DMS79 treated with DMSO at 0.1 percent for 48 hours (cell line): ENCODE results near the gene EPHA2.
"Not testable (repeated sequence)": the region's sequence is repeated elsewhere in the genome, so short reads cannot be mapped to it uniquely, and the experiment has no call there.

ENCODE experiments used
- DNase-seq: peaks from one replicate; lab custom pipeline; 2025; lab: John Stamatoyannopoulos, UW

EPHA2 gene

DNA sequence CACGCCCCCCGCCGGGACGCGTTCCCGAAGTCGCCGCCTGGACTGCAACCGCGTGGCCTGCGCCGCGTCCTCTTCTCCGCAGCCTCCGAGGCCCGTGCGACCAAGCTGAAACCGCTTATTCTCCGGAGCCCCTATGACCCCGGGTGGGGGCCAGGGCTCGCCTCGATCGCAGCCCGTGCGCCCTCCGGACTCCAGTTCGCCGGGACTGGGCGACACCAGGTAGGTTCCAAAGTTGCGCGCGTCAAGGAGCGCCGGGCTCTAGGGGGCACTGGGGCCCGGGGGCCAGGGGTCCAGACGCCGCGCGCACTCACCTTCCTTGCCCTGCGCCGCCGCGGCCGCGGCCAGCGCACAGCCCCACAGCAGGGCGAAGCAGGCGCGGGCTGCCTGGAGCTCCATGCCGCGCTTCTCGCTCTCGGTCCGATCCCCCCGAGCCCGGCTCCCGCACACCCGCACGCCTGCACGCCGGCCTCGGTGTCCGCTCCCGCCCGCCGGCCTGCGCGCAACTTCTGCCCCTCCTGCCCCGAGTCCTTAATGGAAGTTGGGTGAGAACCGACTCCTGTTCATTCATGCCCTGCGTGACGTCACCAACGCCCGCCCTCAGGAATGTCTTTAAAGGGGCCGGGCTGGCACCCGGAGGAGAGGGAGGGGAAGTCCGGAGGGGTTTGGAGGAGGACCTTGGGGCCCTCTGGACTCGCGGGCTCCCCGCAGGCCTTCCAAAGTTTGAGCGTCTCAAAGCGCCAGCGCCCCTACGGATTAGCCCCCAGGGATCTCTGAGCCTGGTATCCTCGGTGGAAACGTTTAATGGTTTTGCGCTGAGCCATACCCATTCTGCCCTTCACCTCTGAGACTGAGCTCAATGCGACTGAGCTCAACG lies at the start of gene EPHA2:
Gene EPHA2, minus strand, starts transcription at position 533 of the 874 bp plus-strand sequence. Its CDS starts 137 bp downstream, at position 396.
- no peak for DNase-seq

DNA sequence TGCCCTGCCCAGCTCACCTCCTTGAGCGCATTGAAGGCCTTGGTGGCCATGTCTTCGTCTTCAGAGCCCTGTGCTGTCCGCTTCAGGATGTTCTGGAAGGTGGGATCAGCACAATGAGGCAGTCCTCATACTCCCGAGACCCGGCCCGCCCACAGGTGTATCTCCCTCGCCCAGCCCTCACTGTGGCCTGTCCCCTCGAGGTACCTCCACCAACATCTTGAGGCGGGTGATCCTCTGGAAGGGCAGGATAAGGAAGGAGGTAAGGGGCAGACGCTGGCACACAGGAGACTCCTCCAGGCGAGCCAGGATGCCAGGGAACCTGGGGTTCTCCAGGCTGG lies 49.4 kb upstream of the EPHA2 start:
- no peak for DNase-seq

DNA sequence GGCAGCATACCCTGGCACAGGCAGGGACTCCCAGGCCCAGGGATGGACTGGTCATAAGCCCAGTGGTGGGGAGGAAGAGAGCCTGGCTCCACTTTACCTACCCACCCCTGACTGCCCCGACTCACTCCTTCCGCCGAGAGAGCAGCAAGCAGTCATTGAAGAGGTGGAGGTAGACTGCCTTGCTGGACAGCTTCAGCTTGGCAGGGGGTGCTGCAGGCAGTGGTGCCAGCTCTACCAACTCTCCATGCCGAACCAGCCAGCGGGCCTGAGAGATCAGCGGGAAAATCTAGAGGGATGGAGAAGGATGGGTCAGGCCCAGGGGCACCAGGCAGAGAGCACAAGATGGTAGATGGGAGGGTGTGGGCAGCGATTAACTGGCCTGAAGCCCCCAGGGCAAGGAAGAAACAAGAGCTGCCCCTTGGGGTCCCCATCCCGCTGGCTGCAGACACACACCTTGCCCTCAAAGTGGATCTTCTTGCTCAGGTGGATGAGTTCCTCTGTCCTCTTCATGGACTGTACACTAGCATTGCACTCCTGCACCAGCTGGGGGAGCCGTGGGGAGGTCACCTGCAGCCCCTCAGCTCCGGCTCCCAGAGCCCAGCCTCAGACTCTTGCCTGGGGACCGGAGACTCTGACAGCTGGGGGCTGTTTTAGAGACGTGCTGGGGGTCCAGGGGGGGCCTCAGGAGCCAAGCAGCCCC lies 48.9 kb upstream of the EPHA2 start:
- DNase-seq = no peak

DNA sequence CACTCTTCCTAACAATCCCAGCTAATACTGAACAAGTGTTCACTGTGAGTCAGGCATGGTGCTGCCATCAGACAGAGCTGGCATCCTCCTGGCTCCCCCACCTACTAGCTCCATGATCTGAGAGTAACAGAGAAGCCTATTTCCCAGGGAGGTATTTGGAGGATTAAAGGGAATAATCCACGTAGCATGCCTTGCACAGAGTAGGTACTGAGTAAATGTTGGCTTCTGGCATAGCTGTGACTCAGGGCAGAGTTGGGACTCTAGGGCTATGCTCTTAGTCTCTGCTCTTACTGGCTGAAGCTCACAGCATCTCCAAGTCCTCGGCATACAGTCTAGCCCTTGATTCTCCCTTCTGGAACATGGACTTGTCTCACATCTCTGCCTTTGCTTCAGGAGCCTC lies 48.3 kb upstream of the EPHA2 start:
- DNase-seq = no peak

DNA sequence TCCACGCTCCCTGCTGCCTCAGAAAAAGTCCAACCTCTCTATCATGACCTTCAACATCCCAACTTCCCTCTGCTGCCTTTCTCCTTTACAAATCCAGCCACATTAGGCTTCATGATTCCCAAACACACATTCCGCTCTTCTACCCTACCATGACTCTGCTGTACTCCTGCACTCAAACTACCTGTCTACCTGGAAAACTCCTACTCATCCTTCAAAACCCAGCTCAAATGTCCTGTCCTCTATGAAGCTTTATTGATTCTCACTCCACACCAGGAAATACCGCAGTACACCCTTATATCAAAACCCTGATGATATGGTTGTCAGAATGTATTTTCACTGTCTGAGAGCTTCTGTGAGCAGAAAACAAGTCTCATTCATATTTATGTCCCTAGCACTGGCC lies 47.7 kb upstream of the EPHA2 start:
- no peak for DNase-seq

DNA sequence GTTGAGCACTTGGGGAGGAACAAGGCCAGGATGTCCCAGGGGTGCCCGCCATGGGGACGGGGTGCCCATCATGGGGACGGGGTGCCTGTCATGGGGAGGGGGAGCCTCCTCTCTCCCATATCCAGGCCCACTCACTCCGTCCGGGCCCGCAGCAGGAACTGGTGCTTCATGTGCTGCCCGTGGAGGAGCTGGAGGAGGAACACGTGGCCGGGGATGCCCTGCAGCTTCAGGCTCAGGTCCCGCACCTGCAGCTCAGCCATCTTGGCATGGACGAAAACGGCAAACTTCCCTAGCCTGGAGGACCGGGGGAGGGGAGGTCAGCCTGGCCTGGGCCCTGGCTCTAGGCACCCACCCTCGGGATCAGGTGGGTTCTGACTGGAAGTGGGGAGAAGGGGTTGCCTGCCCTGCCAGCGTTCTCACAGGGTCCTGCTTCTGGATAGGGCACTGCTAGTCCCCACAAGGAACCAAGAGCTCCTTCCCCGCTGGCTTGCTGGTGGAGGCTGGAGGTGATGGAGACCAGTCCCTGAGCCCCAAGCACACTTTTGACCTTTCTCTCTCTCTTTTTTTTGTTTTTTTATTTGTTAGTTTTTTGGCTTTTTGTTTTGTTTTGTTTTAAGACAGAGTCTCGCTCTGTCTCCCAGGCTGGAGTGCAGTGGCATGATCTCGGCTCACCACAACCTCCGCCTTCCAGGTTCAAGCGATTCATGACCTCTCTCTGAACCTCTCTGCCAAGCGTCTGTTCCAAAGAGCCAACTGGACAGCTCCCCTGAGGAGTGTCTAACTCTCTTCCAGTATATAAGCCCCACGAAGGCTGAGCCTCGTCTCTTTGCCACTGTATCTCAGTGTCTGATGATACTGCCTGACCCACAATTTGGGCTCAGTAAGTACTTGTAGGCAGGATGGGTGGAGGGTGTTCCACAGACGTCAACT lies 46.7 kb upstream of the EPHA2 start:
- no peak for DNase-seq

DNA sequence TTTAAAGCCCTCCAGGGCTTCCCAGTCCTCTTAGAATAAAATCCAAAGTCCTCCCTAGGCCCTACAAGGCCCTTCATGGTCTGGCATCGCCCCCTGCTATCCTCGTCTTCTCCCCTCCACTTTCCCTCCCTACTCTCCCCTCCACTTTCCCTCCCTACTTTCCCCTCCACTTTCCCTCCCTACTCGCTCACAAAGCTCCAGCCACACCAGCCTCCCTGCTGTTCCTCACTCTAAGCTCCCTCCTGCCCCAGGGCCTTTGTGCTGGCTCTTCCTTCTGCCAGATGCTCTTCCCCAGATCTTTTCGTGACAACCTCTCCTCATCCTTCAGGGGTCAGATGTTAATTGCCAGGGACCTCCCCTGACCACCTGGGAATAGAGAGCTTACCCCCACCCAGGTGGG lies 43.8 kb upstream of the EPHA2 start:
- no peak for DNase-seq

DNA sequence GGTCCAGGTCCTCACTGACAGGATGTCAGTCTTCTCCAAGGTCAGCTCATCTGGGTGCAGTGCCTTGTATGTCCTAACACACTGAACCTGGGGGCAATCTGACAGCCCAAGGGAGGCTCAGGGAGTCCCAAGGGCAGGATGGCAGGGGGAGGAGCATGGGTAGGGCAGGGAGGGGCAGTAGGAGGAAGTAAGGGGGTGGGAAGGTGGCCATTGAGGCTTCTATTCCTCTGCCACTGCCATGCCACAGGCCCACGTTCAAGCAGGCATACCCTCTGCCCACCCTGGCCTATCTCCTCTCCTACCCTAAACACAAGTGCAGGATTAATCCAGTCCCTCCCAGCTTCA lies 43.3 kb upstream of the EPHA2 start:
- DNase-seq = no peak

DNA sequence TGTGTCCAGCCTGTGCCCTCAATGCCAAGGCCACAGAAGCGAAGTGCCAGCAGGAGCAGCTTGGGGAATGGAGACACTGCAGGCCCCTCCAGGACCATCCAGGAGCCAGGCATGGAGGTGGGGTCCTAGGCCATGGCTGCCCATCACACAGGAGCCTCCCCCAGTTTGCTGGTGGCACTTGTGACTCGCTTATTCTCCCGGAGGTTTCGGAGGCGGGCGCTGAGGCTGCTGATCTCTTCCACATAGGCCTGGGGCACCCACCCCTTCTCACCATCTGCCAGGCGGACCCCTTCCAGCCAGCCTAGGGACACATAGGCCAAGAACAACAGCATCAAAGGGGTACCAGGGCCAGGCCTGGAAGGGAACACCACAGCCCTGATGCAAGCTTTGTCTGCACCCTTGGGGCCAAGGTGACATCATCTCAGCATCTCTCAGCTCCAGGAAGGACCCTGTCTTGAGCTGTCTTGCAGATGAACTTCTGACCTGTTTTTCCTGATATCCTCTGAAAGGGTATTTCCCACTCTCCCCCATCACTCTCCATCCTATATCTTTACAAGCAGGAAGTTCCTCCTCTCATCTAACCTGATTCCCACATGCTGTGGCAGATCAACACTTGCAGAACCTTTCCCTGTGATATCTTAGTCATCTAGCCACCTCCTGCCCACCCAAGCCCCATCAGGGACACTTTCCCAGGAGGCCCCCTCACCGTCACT lies 42.7 kb upstream of the EPHA2 start:
- no peak for DNase-seq

DNA sequence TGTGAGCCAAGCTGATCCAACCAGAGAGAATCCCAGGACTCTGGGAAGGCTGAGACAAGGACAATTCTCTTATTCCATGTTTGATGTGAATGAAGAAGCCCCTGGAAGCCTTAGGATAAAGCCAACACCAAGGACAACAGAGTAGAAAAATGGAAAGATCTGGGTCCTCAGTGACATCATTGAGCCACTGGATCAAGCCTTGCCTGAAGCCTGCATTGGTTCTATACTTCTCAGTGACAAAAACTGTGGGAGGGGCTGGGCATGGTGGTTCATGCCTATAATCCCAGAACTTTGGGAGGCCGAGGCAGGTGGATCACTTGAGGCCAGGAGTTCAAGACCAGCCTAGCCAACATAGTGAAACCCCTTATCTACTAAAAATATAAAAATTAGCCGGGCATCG lies 41.0 kb upstream of the EPHA2 start:
- no peak for DNase-seq

DNA sequence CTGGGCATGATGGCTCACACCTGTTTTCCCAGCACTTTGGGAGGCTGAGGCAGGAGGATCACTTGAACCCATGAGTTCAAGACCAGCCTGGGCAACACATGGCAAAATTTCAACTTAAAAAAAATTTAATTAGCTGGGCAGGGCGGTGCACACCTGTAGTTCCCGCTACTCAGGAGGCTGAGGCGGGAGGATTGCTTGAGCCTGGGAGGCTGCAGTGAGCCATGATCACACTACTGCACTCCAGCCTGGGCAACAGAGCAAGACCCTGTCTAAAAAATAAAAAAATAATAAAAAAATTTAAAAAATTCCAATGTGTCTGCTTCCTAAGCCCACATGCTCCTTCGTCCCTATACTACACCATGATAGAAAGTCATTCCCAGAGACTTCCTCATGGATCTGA lies 40.3 kb upstream of the EPHA2 start:
- DNase-seq = not testable (repeated sequence)

DNA sequence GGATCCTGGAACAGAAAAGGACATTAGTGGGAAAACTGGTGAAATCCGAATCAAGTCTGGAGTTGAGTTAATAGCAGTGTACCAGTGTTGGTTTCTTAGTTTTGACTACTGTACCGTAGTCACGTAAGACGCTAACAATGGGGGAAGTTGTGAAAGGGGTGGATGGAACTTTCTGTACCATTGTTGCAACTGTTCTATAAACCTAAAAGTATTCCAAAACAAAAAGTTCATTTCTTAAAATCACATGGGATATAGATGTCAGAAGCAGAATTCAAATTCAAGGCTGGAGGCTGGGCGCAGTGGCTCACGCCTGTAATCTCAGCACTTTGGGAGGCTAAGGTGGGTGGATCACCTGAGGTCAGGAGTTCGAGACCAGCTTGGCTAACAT lies 39.6 kb upstream of the EPHA2 start:
- DNase-seq = no peak

DNA sequence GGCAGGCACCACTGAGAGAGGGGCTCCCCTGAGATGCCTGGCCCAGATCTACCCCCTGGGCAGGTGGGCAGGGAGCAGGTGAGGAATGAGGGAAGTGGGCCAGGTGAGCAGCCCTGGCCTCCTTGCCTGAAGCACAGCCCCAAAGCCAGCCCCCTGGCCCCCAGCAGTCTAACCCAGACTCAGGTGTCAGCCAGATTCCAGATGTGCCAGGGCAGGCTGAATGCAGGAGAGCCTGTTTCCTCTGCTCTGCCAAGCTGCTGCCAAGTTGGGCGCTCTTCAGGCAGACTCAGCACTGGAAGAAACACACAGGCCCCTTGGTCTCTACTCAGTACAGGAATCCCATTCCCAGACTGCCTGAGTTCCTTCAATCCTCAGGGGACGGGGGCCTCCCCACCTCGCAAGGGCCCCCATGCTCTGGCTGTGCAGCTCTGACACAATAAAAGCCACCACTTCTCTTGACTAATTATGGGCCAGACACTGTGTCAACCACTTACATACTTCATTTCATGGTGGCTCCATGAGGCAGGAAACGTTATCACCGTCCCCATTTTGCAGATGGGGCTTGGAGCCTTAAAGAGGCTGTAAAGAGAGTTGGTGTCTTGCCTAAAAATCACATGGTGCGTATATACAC lies 36.2 kb upstream of the EPHA2 start:
- DNase-seq = peak; percentile 70

DNA sequence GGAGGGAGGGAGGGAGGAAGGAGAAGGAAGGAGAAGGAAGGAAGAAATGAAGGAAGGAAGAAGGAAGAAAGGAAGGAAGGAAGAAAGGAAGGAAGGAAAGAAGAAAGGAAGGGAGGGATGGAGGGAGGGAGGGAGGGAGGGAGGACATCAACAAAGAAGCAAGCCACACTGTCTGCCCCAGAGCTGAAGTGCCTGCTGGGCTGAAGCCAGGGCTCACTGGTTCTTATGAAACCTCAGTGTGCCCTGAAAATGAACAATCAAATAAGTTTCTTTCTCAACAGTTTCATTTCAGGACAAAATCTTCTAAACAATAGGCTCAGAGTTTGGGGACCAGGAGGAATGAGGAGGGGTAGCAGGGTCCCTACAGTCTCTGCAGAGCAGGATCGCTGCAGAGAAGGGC lies 35.4 kb upstream of the EPHA2 start:
- DNase-seq = peak; percentile 20

DNA sequence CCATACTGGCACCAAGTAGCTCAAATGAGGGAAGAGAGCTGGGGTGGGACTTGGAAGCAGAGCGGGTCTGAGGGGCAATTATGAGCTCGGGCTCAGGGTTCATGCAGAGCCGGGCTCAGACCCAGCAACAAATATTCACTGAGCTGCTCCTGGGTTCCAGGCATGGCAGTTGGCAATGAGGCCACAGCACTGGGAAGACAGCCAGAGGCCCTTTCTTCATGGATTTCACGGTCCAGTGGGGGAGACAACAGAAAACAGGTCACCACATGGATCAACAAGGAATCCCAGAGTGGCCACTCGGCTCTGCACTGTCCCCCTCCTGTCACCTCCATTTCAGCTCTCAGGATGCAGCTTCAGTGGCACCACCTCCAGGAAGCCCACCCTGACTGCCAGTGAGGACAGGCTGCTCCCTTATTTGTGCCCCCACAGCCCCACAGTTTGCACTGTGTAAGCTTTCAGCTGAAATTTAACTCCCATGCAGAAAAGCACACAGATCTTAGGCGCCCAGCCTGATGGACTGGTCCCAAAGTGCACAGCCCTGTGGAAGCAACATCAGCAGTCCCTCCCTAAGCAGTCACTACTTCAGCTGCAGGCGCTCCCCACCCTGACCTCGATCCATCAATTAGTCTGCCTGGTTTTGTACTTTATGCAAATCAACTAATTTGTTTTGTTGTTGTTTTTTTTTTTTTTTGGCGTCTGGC lies 34.2 kb upstream of the EPHA2 start:
- peak; percentile 80 for DNase-seq

DNA sequence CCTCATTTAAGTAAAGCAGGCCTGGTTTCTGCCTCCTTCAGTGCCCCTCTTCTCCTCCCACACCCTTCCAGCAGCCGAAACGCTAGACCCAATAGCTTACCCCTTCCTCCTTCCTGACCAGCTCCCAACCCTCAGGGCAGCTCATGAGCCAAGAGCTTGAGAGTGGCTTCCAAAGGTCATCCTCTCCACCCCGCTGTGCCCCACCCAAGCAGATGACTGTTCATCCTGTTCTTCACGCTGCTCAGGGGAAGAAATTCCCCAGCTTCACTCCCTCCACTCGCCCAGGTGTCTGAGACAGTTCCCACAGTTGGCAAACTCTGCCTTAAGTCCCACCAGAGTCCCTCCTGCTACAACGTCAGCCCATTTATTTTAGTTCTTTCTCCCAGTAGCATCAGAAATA lies 33.1 kb upstream of the EPHA2 start:
- DNase-seq = no peak

DNA sequence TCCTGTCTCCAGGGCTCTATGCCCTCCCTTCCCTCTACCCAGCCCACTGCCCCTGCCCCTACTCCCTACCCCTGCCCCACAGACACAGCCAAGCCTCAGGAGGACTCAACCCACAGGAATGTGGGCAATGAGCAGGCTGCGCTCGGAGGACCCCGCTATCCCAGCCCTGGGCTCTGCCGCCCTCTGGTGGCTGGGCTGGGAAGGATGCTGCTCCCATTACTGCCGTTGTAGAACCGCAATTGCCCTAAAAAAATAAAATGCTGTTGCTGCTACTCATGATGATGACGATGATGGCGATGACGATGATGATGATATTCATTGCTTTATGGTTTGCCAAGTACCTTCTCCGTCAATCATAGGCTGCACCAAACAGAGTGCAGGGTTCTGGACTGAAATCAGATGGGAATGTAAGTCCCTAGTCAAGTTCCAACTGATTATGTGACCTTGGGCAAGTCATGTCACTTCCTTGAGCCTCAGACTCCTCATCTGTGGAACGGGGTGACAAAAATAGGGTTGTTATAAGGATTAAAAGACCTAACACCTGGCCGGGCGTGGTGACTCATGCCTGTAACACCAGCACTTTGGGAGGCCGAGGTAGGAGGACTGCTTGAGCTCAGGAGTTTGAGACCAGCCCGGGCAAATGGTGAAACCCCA lies 32.0 kb upstream of the EPHA2 start:
- peak; percentile 68 for DNase-seq

DNA sequence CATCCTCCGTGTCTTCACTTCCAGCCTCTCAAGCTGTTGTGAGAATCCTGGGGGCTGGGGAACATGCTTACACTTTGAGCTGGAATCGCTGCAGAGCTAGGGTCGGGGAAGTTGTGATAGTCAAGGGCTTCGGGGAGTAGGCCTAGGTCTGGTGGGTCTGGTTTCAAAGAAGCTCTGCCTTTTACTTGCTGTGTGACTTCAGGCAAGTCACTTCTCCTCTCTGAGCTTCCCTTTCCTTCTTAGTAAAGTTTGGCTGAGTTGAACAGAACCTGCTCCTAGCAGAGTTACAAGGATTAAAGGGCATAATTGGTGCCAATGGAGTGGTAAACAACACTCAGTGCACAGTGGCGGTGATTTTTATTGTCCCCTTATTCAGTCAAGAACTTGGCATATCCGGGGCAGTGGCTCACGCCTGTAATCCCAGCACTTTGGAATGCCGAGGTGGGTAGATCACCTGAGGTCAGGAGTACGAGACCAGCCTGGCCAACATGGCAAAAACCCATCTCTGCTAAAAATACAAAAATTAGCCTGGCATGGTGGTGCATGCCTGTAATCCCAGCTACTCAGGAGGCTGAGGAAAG lies 30.9 kb upstream of the EPHA2 start:
- no peak for DNase-seq

DNA sequence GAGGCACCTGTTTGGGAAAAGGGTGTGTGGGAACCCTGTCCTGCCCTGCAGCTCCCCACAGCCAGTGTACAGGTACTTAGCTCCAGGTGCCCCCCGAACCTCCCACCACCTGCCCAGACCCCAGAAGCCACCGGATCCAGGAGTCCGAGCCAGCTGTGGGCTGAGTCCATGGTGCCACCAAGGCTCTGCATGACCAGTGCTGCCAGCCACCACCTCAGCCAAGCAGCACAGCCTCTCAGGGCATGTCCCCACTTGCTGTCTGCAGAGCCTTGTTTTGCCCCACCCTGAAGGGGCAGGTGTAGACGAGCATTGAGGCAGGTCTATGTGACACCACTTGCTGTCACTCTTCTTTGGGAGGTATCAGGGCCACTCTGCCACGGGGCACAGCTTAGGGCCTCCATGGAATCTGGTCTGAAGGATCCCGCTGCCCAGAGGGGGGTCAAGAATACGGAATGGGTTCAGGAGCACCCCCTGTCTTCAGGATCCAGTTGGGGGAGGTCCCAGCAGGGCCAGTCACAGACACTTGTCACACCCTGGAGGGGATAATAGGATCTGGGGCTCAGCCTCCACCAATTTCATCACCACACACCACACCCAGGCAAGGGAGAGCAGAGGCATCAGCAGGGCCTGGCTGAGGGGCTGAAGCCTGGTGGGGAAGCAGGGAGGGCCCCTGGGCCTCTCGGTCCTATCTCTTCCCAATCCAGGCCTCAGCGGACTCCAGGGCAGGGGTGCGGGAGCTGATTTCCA lies 28.9 kb upstream of the EPHA2 start:
- peak; percentile 28 for DNase-seq
